Measurements from ENCODE around the gene PDE10A. TPM values are rescaled to one million over a fixed set of nuclear protein-coding genes. Genes with fewer than 3 reads are reported as not detected.

PDE10A gene
- total RNA-seq, 1 experiment from 2014 or later: 3.1 TPM

- no peak overlapping the region for H3K27ac Mint-ChIP-seq
Observed at GRCh38 chr6:165300422-165300936, 362.6 kb downstream of the PDE10A start.

More at GRCh38 chr6:165300422-165300936, 362.6 kb downstream of the PDE10A start:
- H3K9me3 Mint-ChIP-seq: no peaks in the 10 kb centered on the region
- TF ChIP-seq JAZF1 (CRISPR knock-in tag; IDR thresholded peaks at IDR 0.05) (no peak), MLX (CRISPR knock-in tag; IDR thresholded peaks at IDR 0.05) (no peak), PRDM15 (CRISPR knock-in tag; IDR thresholded peaks at IDR 0.05) (no peak), CTCF (IDR thresholded peaks at IDR 0.05) (no peak), ZBTB21 (CRISPR knock-in tag; IDR thresholded peaks at IDR 0.05; ENCODE audit: borderline replicate concordance) (no peak), USF1 (CRISPR knock-in tag; IDR thresholded peaks at IDR 0.05) (no peak), HMGA2 (CRISPR knock-in tag; IDR thresholded peaks at IDR 0.05) (no peak), NR2C2 (CRISPR knock-in tag; IDR thresholded peaks at IDR 0.05) (no peak), FOXK1 (CRISPR knock-in tag; IDR thresholded peaks at IDR 0.05) (no peak), TCF7 (CRISPR knock-in tag; IDR thresholded peaks at IDR 0.05; ENCODE audit: low read depth) (no peak), ZNF423 (CRISPR knock-in tag; IDR thresholded peaks at IDR 0.05) (no peak), AFF4 (CRISPR knock-in tag; IDR thresholded peaks at IDR 0.05; ENCODE audit: borderline replicate concordance) (no peak), ZNF121 (CRISPR knock-in tag; IDR thresholded peaks at IDR 0.05) (no peak), ZNF425 (CRISPR knock-in tag; conservative IDR thresholded peaks at IDR 0.05) (no peak)
- H3K27me3 Mint-ChIP-seq (ENCODE audit: low read depth): no peaks in the 10 kb centered on the region; the same call in 1 of the 2 replicates
- no peak for DNase-seq (ENCODE audit: low spot score)
- ChIA-PET POLR2A (no interaction called here), CTCF (interaction anchor here (0.5 kb wide), 1 partner anchor 97 kb away, joined by 3 read pairs; no protein-coding TSS in a partner anchor)
- ATAC-seq: no peak
- no peaks in the 10 kb centered on the region; the same call in 1 of the 2 replicates for H3K36me3 Mint-ChIP-seq
- H3K4me3 Mint-ChIP-seq: no peak overlapping the region
- peaks cover 3% of the 10 kb centered on the region for H3K4me1 Mint-ChIP-seq

Measured in WTC11 (cell line).